GM21825 (cell line): ENCODE data around the gene OXA1L.
"Not testable (repeated sequence)": the region's sequence is repeated elsewhere in the genome, so short reads cannot be mapped to it uniquely, and the experiment has no call there.

Source experiments
- ATAC-seq: cut with Tn5 transposase; IDR thresholded peaks from one replicate; pipeline ENCODE4 v1.9.1; 2021; ENCODE audit warnings: mild to moderate bottlenecking, moderate library complexity; ENCODE audit not compliant: unreplicated experiment

The OXA1L gene

DNA sequence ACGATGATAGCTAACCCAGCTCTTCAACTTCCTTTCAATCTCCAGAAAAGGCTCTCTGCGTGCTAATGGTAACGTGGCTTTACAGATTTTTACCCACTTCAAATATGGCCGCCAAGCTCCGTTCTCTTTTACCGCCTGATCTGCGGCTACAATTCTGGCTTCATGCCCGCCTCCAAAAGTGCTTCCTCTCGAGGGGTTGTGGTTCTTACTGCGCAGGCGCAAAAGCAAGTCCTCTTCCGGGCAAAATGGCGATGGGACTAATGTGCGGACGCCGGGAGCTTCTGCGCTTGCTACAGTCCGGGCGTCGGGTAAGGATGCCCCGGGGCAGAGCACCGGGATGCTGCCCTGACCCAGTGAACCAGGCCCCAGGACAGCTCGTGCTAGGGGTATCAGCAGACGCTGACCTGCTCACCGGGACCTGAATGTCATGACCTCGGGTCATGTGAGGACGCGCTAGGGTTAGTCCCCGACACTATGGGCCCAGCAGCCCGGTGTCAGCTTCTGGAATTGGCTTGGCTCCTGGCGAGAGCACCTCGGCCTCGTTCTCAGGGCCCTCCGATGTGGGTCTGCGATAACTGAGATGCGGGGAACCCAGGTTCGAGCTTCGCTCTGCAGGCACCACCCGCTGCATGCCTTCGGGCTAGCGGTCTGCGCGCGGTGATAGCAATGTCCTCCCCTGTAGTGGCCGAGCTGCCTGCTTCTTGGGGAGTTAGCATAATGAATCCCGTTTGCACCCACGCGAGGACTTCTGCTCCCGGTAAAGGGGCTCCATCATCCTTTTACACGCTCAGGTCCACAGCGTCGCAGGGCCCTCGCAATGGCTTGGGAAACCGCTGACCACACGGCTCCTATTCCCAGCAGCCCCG, at the start of gene OXA1L:
TSS of gene OXA1L (plus strand) at position 232 of the 866 bp plus-strand sequence. CDS start at position 246, 14 bp downstream.
- peak; percentile 75 for ATAC-seq

DNA sequence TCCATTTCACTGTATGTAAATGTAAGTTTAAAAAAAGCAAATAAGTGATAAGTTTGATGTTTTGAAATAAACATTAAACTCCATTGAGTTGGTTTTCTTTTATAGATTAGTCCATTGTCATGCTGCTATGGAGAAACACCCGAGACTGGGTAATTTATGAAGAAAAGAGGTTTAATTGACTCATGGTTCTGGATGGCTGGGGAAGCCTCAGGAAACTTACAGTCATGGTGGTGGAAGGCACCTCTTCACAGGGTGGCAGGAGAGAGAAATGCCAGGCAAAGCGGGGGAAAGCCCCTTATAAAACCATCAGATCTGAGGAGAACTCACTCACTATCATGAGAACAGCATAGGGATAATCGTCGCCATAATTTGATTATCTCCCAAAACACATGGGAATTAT, 48.4 kb upstream of the OXA1L start:
- ATAC-seq: no peak

DNA sequence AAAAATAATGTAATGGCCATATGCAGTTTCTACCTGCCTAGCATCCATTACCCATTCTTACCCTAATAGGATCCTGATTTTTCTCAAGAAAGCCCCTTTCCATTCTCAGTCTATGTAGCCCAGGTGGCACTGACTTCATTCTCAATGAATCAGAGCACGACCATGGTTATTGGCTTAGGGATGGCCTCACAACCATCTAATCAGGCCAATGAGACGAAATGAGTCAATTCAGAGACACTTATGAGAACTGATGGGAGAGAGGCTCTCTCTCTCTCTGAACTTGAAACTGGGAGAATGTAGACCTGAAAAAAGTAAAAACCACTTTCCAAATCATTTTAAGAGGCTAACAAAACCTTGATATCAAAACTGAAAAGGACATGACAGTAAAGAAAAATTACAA, 45.3 kb upstream of the OXA1L start:
- ATAC-seq: no peak

DNA sequence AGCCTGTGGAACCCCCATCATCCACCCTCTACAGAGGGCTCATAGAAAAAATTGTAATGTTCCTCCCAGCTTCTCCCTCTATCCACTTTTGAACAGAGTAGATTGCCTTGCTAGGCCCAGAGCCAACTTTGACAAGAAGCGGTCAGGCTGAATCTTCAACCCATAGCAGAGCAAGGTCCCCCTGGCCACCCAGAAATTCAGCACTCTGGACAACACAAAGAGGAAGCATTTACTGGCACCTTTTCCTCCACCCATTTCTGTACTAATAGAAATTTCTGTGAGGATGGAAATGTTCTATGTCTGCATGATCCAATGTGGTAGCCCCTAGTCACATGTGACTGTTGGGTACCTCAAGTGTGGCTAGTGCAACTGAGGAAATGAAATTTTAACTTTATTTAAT, 42.7 kb upstream of the OXA1L start:
- ATAC-seq: no peak

DNA sequence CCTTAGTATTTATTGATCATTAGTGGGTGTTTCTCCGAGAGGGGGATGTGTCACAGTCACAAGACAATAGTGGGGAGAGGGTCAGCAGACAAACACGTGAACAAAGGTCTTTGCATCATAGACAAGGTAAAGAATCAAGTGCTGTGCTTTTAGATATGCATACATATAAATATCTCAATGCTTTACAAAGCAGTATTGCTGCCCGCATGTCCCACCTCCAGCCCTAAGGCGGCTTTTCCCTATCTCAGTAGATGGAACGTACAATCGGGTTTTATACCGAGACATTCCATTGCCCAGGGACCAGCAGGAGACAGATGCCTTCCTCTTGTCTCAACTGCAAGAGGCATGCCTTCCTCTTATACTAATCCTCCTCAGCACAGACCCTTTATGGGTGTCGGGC, 41.6 kb upstream of the OXA1L start:
- not testable (repeated sequence) for ATAC-seq

DNA sequence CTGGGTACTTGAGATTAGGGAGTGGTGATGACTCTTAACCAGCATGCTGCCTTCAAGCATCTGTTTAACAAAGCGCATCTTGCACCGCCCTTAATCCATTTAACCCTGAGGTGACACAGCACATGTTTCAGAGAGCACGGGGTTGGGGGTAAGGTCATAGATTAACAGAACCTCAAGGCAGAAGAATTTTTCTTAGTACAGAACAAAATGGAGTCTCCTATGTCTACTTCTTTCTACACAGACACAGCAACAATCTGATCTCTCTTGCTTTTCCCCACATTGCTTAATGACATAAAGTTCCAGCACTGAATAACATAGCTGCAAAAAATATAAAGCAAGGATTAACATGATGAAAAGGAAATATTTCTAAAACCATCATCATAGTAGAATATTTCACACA, 41.1 kb upstream of the OXA1L start:
- not testable (repeated sequence) for ATAC-seq

DNA sequence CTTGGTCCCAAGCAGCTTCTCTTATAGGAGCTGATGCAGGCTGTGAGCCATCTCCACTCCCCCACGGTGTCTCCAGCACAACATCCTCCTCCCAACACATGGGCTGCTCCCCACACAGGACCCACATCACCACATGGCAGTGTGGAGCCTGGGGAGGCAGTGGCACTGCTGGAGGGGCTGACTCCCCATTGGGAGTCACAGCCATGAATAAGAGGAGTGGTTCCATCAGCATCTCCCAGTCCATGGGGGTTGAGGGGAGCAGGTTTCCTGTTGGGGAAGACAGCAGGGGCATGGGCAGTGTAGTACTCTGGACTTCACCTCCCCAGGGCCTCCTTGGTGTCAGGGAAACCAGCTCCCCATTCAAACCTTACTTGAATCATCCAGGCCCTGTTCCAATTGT, 40.5 kb upstream of the OXA1L start:
- ATAC-seq: no peak

DNA sequence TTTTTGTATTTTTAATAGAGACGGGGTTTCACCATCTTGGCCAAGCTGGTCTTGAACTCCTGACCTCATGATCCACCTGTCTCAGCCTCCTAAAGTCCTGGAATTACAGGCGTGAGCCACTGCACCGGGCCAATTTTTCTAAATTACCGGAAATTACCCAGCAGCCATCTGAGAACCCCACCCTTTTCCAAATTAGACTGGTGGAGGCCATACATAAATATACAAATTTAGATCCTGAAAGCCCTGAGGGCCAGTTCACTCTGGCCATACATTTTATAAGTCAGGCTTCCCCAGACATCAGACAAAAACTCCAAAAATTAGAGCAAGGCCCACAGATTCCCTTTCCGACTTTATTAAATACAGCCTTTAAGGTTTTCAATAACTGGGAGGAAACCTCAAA, 34.4 kb upstream of the OXA1L start:
- ATAC-seq: not testable (repeated sequence)

DNA sequence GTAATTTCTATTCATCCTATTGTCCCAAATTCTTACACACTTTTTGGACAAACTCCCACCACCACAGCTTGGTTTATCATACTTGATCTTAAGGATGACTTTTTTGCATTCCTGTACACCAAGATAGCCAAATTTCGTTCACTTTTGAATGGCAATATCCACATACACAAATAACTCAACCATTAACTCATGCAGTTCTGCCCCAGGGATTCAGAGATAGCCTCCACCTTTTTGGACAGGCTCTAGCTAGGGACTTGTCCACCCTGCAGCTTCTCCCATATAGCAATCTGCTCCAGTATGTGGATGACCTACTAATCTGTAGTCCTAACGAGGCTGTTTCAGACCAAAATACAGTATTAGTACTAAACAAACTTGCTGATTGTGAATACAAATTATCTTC, 32.7 kb upstream of the OXA1L start:
- no peak for ATAC-seq

DNA sequence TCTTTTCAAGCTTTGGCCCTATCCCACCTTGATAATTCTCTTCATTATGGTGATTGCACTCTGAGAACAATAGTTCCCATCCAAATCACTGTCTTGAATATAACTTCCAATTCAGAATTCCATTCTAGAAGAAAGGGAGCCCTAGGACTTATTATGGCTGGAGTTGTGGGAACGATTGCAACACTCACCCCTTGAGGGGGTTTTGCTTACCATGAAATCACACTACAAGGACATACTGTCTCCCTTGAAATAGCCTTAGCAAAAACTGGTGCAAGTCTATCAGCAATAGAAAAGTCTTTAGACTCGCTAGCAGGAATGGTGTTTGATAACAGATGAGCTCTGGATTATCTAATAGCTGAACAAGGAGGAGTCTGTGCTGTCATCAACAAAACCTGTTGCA, 31.4 kb upstream of the OXA1L start:
- ATAC-seq: no peak

DNA sequence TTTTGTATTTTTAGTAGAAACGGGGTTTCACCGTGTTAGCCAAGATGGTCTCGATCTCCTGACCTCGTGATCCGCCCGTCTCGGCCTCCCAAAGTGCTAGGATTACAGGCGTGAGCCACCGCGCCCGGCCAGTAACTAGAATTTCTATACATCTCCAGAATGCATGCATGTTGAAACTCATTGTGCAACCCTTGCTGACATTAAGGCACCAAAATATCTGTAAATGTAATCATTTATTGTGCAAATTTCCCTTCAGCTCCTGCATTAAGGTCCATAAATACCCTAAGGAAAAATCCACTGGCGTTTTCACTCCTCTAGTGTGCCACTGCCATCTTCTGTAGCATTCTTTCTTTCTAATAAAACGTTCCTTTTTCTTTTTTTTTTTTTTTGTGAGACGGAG, 30.1 kb upstream of the OXA1L start:
- ATAC-seq: not testable (repeated sequence)

DNA sequence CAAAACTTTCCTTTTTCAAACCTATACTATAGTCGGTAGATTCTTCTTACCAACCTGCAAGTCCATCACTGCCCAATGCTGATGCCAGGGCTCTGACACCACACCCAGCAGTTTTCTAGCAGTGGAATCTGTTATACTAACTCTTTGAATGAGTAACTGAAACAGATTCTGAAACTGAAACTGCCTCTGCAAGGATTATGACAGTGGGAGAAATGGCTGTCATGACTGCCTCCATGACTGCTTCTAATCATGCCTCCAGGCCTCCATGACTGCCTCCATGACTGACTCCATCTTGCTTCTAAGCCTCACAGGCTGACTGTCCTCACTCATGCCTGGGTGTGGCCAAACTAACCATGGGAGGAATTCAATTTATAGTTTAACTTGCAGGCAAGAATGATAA, 29.4 kb upstream of the OXA1L start:
- peak; percentile 90 for ATAC-seq

DNA sequence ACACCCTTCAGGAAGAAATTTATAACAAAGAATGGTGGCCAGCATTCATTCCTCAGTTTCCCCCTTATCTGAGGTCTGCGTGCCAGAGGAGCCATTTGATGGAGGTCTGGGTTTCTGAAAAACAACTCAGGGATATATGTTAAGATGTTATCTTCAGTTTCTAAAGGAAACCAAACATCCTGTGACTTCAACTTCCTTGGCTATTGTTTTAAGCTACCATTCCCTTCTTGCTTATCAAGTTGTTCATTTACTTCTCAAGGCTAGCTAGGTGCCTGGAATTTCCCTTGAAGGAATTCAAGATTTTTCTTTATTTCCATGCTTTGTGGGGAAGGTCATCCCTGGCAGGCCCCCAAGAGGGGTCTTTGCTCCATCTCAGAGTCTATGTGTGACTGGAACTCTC, 27.1 kb upstream of the OXA1L start:
- ATAC-seq: no peak

DNA sequence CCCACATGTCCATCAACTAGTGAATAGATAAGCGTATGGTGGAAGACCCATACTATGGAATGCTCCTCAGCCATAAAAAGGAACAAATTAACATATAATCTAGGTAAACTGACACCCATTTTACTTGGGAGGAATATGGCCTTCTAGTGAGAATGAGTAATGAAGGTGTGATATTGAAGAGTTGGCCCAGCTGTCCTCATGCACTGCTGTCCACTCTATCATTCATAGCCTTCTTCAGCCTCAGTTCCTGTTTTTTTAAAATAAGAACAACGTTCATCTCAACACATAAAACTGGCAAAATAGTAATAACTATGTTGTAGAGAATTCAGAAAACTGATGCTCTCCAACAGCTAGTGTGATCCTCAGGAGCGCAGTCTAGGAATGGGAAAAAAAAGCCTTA, 26.5 kb upstream of the OXA1L start:
- ATAC-seq: no peak

DNA sequence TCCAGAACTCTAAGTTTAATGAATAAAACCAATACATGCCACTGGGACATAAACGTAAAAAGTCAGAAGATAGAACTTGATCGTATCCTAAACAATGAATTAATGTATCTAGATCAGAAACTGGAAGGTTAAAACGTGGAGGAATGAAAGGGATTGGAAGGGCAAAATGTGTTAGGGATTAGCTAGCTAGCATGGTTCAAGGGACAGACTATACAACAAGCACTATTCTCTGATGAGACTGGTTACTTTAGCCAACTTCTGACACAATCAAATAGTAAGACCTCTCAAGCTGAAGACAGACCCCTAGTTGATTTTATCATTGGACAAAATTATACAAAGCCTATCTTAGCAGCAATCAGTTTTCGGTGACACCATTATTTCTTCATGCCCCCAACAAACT, 18.7 kb upstream of the OXA1L start:
- no peak for ATAC-seq

DNA sequence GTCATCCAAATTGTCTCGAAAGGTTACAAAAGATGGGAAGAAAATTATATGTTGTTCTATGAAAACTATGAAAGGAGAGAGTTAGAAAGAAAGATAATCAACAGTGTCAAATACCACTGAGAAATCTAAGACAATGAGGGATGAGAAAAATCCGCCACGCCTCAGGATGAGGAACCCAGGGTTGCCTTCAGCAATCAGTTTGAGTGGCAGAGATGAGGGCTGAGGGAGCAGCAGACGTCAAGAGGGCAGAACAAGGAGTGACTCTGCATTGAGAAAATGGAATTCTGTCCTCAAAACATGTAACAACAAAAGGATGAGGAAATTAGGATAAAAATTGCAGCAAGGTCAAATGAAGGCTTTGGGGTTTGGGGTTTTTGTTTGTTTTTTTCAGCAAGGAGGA, 18.3 kb upstream of the OXA1L start:
- ATAC-seq: no peak

DNA sequence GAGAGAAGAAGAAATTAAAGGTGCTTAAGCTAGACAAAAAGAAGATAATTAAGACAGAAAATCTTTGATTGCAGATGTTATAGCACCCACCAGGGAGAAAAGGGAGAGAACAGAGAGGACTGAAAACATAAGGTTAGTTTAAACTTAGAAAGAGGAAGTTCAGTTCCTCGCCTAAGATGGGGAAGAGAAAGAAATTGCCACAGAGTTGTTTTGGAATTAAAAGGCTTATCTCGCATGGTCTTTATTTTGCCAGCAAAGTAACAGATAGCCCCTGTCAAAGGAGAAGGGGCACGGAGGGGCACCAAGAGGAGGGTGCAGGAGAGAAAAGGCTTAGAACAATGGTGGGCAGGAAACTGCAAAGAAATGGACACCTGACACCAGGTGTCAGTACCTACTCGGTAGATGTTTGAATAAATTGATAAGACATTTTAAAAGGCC, 17.8 kb upstream of the OXA1L start:
- ATAC-seq: no peak

DNA sequence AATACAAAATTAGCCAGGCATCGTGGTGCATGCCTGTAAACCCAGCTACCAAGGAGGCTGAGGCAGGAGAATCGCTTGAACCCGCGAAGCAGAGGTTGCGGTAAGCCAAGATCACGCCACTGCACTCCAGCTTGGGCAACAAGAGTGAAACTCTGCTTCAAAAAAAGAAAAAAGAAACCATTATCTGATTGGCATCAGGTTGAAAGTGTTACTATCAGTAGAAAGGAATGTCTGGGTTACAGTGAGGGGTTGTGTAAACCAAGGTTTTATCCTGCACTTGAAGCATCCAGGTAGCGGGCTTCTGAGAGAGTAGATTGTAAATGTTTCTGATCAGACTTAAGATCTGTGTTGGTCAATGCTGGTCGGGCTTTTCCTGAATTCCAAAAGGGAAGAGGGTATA, 14.1 kb upstream of the OXA1L start:
- ATAC-seq: no peak

DNA sequence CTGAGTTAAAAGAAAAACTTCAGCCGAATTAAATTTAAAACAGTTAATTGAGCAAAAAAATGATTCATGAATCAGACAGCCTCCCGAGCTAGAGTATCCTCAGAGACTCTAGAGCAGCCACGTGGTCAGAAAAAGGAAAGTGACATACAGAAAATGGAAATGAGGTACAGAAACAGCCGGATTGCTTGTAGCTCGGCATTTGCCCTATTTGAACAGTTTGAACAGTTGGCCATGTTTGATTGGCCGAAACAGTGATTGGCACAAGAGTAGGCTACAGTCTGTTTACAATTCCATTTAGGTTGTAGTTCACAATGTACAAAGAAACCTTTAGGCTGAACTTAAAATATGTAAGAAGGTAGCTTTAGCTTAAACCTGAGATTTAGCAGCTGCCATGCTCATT, 12.9 kb upstream of the OXA1L start:
- ATAC-seq: no peak

DNA sequence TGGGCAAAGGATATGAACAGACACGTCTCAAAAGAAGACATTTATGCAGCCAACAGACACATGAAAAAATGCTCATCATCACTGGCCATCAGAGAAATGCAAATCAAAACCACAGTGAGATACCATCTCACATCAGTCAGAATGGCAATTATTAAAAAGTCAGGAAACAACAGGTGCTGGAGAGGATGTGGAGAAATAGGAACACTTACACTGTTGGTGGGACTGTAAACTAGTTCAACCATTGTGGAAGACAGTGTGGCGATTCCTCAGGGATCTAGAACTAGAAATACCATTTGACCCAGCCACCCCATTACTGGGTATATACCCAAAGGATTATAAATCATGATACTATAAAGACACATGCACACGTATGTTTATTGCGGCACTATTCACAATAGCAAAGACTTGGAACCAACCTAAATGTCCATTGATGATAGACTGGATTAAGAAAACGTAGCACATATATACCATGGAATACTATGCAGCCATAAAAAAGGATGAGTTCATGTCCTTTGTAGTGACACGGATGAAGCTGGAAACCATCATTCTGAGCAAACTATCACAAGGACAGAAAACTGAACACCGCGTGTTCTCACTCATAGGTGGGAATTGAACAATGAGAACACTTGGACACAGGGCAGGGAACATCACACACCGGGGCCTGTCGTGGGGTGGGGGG, 8.4 kb upstream of the OXA1L start:
- not testable (repeated sequence) for ATAC-seq

DNA sequence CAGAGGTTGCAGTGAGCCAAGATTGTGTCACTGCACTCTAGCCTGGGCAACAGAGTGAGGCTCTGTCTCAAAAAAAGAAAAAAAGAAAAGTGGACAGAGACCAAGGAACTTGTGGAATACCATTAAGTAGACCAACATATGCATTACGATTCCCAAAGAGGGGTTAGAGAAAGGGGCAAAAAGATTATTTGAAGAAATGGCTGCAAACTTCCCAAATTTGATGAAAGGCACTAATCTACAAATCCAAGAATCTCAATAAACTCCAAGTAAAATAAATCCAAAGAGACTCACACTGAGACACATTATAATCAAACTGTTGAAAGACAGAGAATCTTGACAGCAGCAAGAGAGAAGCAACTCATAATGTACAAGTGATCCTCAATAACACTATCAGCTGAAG, 4.8 kb upstream of the OXA1L start:
- ATAC-seq: no peak

DNA sequence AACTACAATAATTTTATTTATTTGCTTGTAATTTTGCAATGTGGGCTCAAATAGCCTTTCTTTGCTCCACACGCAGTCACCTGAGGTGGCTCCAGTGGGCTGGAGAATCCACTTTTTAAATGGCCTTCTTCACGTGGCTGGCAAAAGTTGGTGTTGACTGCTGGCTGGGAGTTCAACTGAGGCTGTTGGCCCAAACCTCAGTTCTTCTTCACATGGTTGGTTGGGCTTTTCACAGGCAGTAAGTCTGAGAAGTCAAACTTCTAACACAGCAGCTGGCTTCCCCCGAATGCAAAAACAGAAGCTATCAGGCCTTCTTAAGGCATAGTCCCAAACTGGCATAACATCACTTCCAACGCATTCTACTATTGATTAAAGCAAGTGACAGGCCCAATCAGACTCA, 2.1 kb upstream of the OXA1L start:
- ATAC-seq: no peak

DNA sequence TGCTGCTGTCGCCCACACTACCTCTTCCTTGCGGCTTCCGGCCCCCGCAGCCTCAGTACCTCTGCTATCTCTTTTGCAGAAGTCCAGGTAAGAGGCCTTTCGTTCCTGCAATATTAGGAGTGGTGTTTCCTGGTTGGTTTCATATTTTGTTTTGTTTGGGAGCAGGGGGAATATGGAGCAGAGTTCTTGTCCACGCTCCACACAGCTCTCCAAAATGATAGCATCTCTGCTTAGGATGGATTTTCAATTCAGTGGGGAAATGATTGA, 768 bp downstream of the OXA1L start:
- no peak for ATAC-seq
